ENCODE measurements around the gene SNCG. TPM values are rescaled to one million over a fixed set of nuclear protein-coding genes. Genes with fewer than 3 reads are reported as not detected.

The SNCG gene
- polyA plus RNA-seq, 1 donor from 2014 or later: 6.1 TPM

DNA sequence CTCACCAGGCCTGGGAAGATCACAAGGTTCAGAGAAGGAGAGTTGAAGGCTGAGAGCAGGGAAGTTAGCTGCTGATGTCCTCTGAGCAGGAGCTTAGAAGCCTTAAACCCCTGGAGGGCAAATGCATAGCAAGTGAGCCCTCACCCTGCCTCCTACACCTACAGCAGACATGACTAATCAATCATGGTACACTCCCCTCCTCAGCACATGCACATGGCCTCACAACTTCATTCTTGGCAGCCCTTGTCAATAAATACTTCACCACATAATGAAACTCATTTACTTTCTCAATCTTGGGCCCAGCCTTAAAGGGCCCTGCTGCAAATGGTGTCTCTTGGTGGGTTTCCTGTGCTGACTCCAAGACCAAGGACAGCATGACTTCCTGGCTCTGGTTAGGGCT is 13.9 kb upstream of the SNCG start:
- no peak overlapping the region for H3K4me2 ChIP-seq (ENCODE audit: low read length)
- no peaks in the 10 kb centered on the region for H3K79me2 ChIP-seq (replicated peaks; ENCODE audit: insufficient read depth, low read length)
- H3K27me3 ChIP-seq (ENCODE audit: insufficient read depth, low read depth, low read length): no peaks in the 10 kb centered on the region
- no peaks in the 10 kb centered on the region for H4K20me1 ChIP-seq (ENCODE audit: insufficient read depth)
- no peak overlapping the region for H2AFZ ChIP-seq (ENCODE audit: low read depth, low read length)
- no peak overlapping the region for H3K4me3 ChIP-seq (ENCODE audit: low read length)
- H3F3A ChIP-seq (ENCODE audit: insufficient read depth, low read length, poor library complexity, severe bottlenecking): no peaks in the 10 kb centered on the region
- no peak for TF ChIP-seq TAF1 (IDR thresholded peaks at IDR 0.05; ENCODE audit: low read depth)
- no peaks in the 10 kb centered on the region for H3K36me3 ChIP-seq (ENCODE audit: insufficient read depth, low read length)
- no peaks in the 10 kb centered on the region for H3K9me3 ChIP-seq (ENCODE audit: low read length)
- no peak overlapping the region for H3K9ac ChIP-seq (ENCODE audit: low read length)
- H3K27ac ChIP-seq (ENCODE audit: low read length): no peak overlapping the region
- H3K9me2 ChIP-seq (ENCODE audit: insufficient read depth, low read length): no peaks in the 10 kb centered on the region

GRCh38 chr10:86944907-86945306 is 13.5 kb upstream of the SNCG start:
- Histone ChIP-seq H3K9me3 (ENCODE audit: low read length) (no peaks in the 10 kb centered on the region), H3F3A (ENCODE audit: insufficient read depth, low read length, poor library complexity, severe bottlenecking) (no peaks in the 10 kb centered on the region), H3K9ac (ENCODE audit: low read length) (no peak overlapping the region), H3K4me2 (ENCODE audit: low read length) (no peak overlapping the region), H4K20me1 (ENCODE audit: insufficient read depth) (no peaks in the 10 kb centered on the region), H3K27ac (ENCODE audit: low read length) (no peak overlapping the region), H3K9me2 (ENCODE audit: insufficient read depth, low read length) (no peaks in the 10 kb centered on the region), H3K27me3 (ENCODE audit: insufficient read depth, low read depth, low read length) (no peaks in the 10 kb centered on the region), H3K79me2 (replicated peaks; ENCODE audit: insufficient read depth, low read length) (no peaks in the 10 kb centered on the region), H2AFZ (ENCODE audit: low read depth, low read length) (no peak overlapping the region), H3K4me3 (ENCODE audit: low read length) (no peak overlapping the region), H3K36me3 (ENCODE audit: insufficient read depth, low read length) (no peaks in the 10 kb centered on the region)
- TF ChIP-seq POLR2AphosphoS5 (IDR thresholded peaks at IDR 0.05) (no peak), EP300 (conservative IDR thresholded peaks at IDR 0.05; ENCODE audit: poor library complexity, severe bottlenecking) (no peak), MXI1 (conservative IDR thresholded peaks at IDR 0.05; ENCODE audit: poor library complexity, severe bottlenecking) (no peak), SMC3 (conservative IDR thresholded peaks at IDR 0.05; ENCODE audit: poor library complexity) (no peak), EZH2 (IDR thresholded peaks at IDR 0.05; ENCODE audit: borderline replicate concordance, insufficient read depth, low read length, poor library complexity, severe bottlenecking) (no peak), RAD21 (conservative IDR thresholded peaks at IDR 0.05) (no peak), TAF1 (IDR thresholded peaks at IDR 0.05; ENCODE audit: low read depth) (no peak)
- TF ChIP-seq, protein P1, sequence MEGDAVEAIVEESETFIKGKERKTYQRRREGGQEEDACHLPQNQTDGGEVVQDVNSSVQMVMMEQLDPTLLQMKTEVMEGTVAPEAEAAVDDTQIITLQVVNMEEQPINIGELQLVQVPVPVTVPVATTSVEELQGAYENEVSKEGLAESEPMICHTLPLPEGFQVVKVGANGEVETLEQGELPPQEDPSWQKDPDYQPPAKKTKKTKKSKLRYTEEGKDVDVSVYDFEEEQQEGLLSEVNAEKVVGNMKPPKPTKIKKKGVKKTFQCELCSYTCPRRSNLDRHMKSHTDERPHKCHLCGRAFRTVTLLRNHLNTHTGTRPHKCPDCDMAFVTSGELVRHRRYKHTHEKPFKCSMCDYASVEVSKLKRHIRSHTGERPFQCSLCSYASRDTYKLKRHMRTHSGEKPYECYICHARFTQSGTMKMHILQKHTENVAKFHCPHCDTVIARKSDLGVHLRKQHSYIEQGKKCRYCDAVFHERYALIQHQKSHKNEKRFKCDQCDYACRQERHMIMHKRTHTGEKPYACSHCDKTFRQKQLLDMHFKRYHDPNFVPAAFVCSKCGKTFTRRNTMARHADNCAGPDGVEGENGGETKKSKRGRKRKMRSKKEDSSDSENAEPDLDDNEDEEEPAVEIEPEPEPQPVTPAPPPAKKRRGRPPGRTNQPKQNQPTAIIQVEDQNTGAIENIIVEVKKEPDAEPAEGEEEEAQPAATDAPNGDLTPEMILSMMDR (IDR thresholded peaks at IDR 0.05; ENCODE audit: poor library complexity, severe bottlenecking): no peak
- TF ChIP-seq, protein P2, sequence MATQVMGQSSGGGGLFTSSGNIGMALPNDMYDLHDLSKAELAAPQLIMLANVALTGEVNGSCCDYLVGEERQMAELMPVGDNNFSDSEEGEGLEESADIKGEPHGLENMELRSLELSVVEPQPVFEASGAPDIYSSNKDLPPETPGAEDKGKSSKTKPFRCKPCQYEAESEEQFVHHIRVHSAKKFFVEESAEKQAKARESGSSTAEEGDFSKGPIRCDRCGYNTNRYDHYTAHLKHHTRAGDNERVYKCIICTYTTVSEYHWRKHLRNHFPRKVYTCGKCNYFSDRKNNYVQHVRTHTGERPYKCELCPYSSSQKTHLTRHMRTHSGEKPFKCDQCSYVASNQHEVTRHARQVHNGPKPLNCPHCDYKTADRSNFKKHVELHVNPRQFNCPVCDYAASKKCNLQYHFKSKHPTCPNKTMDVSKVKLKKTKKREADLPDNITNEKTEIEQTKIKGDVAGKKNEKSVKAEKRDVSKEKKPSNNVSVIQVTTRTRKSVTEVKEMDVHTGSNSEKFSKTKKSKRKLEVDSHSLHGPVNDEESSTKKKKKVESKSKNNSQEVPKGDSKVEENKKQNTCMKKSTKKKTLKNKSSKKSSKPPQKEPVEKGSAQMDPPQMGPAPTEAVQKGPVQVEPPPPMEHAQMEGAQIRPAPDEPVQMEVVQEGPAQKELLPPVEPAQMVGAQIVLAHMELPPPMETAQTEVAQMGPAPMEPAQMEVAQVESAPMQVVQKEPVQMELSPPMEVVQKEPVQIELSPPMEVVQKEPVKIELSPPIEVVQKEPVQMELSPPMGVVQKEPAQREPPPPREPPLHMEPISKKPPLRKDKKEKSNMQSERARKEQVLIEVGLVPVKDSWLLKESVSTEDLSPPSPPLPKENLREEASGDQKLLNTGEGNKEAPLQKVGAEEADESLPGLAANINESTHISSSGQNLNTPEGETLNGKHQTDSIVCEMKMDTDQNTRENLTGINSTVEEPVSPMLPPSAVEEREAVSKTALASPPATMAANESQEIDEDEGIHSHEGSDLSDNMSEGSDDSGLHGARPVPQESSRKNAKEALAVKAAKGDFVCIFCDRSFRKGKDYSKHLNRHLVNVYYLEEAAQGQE (IDR thresholded peaks at IDR 0.05; ENCODE audit: borderline replicate concordance): no peak
